Neural cell (in vitro differentiated cells): ENCODE data around the gene PBX1.

Source experiments
- CTCF ChIP-seq: fragments of 450-650 bp; IDR thresholded peaks from 2 replicates; pipeline ENCODE4 v1.5.1; 2014; ENCODE audit warnings: antibody characterized with exemption, mild to moderate bottlenecking, moderate library complexity; ENCODE audit not compliant: poor library complexity, severe bottlenecking
- EZH2 ChIP-seq: fragments of 200-600, 300-800 bp; shearing (Covaris generic), sonication (generic); IDR thresholded peaks from 2 replicates; pipeline ENCODE4 v1.6.1; 2014; ENCODE audit warnings: antibody characterized with exemption, low read length, borderline replicate concordance, mild to moderate bottlenecking; ENCODE audit not compliant: insufficient read depth, poor library complexity, severe bottlenecking
- POLR2AphosphoS5 ChIP-seq: IDR thresholded peaks from 2 replicates; pipeline ENCODE4 v1.6.1; 2012
- RAD21 ChIP-seq: fragments of 450-650 bp; conservative IDR thresholded peaks from 2 replicates; pipeline ENCODE4 v1.6.1; 2014; ENCODE audit warnings: antibody characterized with exemption, mild to moderate bottlenecking, moderate library complexity

GRCh38 chr1:164683235-164683634 is 124.3 kb downstream of the PBX1 start:
- TF ChIP-seq CTCF = no peak
- TF ChIP-seq EZH2 = no peak
- no peak for TF ChIP-seq RAD21
- no peak for TF ChIP-seq POLR2AphosphoS5
